Stimulated activated CD8-positive, alpha-beta memory T cell treated with anti-CD3 and anti-CD28 coated beads, Interleukin-15, amount 100 ng/mL, for 1 hour (primary cell): Measurements from ENCODE around the gene TSG101.
A peak's percentile ranks its signal among the peaks of the same experiment; 100 is the strongest.

Experiments used
- DNase-seq: peaks from one replicate; pipeline ENCODE4 v3.0.0-alpha.2; 2020; ENCODE audit warnings: low read depth

The TSG101 gene, protein sequence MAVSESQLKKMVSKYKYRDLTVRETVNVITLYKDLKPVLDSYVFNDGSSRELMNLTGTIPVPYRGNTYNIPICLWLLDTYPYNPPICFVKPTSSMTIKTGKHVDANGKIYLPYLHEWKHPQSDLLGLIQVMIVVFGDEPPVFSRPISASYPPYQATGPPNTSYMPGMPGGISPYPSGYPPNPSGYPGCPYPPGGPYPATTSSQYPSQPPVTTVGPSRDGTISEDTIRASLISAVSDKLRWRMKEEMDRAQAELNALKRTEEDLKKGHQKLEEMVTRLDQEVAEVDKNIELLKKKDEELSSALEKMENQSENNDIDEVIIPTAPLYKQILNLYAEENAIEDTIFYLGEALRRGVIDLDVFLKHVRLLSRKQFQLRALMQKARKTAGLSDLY

DNA sequence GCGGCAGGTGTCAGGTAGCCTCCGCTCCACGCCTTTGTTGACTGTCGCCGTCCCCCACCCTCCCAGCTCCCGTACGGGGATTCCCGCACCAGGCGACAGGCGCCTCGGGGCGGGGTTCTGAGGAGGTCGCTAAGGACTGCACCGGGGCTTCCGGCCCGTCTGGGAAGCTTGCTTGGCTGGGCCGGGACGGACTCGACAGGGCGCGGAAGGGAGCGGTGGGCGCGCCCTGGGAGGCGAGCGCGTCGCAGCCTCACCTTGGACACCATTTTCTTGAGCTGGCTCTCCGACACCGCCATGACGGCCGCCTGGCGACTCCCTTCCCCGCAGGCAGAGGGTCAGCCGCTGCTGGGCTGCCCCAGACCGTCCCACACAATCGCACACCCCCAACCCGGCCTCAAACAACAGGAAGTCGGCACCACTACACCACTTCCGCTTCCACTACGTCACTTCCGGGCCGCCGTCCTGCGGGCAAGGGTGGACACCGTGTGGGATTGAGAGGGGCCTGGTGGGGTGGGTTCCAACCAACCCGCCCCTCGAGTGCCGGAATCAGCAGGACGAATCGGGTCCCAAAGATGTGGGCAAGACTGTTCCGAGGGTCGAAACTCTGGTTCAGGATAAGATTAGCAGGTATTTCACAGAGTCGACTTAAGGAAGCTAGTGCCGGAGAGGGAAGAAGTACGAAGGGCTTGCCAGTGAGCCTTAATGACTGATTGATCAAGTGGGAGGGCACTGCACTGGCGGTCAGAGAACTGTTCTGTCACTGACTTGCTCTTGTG lies at the start of gene TSG101:
Gene TSG101 (minus strand): TSS at position 422 of the 776 bp plus-strand sequence. CDS start 126 bp downstream, at position 296.
- peak; percentile 89 for DNase-seq

DNA sequence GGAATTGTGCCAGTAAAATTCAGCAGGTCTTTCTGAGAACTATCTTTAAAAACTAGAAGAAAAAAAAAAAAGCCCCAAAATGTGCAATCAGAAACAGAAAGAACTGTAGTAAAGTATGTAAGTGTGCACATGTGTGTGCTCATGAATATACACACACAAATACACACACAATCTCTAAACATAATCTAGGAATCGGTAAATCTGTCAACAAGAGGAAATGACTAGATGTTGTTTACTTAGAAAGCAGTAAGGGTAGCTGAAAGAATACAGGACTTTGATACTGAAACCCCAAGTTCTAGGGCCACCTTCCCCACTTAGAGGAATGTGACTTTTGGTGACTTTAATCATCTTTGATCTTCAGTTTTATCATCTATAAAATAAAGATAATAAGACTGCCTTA lies 48.6 kb upstream of the TSG101 start:
- DNase-seq: no peak

DNA sequence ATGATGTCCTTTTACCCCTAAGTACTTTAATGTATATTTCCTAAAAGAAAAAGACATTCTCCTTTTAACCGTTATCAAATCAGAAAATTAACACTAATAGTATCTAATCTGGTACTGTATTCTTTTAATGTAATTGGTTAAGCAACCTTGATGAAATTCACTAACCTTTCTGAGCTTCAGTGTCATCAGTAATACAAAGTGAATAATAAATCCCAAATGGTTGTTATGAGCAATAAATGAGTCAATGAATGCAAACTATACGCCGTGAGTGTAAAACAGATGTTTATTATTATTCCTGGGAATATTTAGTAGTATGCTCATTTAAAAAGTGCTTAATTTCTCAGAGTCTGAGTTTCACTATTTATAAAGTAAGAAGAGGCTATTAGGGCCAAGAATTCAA lies 40.3 kb upstream of the TSG101 start:
- DNase-seq: no peak

DNA sequence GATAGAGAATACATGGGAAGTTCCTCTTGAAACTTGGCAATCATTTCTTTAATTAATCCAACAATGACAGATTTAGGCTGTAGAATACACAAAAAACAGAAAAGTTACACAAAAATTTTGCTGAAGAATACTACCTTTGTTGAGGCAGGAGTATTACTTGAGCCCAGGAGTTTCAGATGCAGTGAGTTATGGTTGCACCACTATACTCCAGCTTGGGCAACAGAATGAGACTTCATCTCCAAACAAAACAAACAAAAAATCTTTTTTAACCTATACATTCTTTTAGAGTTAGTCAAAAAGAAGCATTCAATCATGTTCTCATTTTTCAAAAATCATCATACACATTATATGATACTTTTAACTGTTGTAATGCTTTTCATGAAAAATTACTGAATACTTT lies 39.7 kb upstream of the TSG101 start:
- DNase-seq: no peak

DNA sequence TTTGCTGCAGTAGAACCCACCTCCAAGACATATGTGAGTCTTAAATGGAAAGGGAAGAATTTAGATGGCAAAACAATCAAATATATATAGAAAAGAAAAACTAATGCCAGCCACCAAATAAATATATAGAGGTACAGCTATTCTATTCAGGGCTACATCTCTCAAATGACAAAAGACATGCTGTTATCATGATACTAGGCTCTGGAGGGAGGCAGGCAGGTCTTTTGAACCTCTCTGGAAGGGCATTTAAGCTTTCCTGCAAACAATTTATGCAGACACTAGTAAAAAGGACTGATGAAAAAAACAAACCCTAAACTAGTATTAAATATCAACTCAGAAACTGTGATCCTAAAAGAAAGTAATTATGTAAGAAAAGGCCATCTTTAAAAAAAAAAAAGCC lies 37.4 kb upstream of the TSG101 start:
- DNase-seq: no peak

DNA sequence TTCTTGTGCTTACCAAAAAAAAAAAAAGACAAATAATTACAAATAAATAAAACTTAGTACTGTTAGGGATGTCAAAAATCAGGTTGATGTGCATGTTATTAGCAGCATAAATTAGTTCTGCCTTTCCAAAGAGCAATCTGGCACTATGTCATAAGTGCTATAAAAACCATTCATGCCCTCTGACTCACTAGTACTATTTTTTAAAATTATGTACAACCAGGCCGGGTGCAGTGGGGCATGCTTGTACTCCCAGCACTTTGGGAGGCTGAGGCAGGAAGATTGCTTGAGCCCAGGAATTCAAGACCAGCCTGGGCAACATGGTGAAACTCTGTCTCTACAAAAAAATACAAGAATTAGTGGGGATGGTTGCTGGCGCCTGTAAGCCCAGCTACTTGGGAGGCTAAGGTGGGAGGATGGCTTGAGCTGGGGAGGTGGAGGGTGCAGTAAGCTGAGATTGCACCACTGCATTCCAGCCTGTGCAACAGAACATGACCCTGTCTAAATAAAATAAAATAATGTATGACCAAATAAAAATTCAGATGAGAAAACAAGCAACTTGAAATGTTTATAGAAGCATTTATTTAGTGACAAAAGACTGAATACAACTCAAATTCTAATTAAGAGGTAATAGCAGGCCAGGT lies 36.5 kb upstream of the TSG101 start:
- no peak for DNase-seq

DNA sequence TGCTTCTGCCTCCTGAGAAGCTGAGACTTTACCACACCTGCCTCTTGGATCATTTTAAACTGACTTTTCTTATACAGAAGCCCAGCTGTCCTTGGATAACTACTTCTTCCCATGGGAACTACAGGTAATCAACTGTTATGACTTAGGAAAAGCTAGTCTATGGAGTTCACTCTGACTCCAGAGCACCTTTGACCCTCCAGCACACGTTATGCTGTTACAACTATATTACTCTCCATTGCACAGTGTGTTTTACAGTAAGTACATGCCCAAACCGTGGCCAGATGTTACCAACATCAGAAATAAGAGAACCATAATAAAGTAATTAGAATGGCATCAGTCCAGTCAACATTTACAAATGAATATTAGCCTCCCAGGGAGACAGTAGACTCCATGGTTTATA lies 21.3 kb upstream of the TSG101 start:
- no peak for DNase-seq

DNA sequence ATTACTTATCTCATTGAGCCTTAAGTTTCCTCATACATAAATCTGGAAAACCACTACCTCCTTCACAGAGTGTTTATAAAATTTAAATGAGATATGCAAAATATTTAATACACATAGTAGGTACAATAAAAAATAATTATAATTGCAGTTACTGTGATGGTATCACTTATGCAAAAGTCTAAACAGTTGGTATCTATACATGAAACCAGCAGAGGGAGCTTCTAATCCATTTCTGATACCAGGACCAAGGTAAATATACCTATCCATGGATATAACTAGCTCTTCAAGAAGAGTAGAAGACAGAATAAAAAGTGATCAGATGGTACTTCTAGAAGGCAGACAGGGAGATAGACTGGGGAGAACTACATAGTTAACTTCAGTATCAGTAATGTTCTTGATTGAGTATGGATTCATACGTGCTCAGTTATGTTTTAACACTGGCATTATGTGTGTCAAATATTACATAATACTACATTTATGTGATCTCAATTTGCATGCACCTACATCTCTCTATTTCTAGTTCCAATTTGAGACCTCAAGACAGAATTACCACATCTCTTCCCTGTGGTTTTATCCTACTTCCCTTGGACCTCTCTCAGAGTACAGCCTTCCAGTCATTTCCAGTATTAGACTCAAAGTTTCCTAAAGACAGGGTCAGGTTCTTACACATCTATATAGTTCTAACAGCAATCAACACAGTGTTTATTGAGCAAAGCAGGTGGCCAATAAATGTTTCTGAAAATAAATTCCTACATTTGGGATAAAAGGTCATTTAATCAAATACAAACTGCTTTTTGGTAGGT lies 13.7 kb upstream of the TSG101 start:
- no peak for DNase-seq

DNA sequence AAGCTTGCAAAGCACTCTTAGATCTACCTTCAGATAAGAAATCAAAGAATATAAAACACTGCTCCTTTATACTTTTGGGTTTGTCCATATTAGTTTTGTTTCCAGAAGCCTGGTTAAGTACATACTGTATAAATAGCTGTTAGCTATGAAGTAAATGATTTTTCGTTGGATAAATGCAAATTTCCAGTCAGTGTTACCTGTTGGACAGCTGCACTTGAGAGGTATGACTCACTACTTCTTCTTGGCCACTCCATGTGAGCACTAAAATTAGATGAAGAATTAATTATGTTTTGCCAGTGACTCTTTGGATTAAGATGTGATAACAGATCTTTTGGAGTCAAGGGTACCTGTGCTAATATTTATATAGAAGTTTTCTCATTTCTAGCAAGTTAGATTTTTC lies 9.5 kb upstream of the TSG101 start:
- DNase-seq: no peak

DNA sequence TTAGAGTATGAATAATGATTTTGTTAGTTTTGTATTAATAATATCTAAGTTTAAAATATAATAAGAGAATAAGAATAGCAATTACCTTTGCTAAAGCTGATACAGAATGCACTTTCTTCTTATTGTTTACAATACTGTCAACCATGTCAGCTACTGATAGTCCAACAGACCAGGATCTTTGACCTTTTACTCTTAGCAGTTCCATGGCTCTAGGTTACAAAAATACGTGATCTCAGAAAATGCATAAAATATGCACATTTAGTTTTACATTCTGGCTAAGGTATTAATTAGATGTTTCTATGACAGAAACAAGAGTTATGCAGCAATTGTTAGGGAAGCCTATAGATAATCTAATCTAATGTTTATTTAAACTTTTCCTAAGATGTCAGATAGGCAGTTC lies 7.5 kb upstream of the TSG101 start:
- no peak for DNase-seq

DNA sequence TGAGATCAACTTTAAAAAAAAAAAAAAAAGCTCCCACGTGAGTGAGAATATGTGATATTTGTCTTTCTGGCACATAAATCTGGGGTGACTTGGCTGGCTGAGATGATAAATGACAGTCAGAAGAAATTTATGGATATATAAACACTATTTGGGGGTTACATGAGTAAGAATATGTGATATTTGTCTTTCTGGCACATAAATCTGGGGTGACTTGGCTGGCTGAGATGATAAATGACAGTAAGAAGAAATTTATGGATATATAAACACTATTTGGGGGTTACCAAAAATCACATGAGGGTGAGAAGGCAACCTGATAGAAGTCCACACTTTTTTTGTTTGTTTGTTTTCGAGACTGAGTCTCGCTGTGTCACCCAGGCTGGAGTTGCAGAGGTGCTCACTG lies 6.6 kb upstream of the TSG101 start:
- DNase-seq: no peak

DNA sequence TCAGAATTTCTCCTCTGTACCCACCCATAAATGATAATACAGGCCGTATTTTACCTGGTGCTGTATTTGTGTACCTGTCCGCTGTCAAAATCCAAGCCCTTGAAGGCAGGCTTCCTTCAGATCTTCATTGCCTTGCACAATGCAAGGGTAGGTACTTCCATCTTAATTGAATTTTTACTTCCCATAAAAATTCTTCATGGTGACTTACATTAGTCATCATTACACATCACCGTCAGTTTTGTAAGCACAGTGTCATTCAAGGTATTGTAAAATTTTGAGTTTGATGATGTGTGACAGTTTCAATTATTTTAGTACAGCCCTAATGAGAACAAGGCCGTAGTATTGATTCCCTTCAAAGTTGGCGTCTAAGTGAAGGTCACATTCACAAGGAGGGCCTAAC lies 770 bp upstream of the TSG101 start:
- DNase-seq: no peak

DNA sequence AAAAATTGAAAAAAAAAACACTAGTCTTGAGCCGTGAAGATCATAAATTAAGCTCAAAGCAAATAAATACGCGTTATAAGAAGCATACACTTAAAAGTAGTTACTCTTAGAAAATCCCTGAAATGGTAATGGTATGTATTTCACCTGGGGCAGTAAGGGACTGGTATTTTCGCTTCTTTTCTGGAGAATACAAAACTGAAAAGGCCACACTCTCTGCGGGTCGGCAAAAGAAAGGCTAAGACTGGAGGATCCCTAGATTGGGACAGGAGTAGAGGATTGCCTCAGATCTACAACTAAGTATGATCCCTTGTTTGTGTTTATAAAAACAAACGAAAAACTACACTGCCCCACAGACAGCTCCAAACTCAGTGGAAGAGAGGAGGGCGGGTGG lies 617 bp downstream of the TSG101 start:
- no peak for DNase-seq

DNA sequence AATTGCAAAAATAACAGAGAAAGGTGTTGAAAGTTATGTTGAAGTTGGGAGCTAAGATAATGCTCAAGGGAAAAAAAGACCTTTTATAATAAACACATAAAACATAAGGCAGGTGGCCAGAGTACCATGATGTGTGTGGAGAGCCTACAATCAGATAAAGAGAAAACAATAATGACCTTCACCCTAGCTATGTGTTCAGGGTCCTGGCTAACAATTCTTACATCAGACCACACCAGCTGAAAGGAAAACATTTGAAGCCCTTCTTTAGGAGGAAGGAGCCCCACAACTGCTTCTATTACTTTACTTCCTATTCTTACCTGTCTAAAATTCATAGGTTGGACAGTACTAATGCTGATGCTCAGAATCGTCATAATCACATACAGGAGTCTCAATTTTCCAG lies 2.5 kb downstream of the TSG101 start:
- DNase-seq: no peak

DNA sequence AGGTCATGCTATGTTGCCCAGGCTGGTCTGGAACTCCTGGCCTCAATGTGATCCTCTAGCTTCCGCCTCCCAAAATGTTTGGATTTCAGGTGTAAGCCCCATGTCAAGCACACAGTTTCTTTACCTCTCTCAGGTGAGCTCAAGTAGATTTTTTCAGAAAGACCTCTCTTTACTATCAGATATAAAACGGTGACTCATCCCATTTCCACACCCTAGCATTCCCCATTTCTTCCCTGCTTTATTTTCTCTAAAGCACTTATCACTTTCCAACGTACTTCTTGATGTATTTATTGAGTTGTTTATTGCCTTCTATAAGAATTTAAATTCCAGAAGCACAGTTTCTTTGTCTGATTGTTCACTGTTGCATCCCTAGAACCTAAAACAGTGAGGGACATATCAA lies 3.7 kb downstream of the TSG101 start:
- DNase-seq: no peak

DNA sequence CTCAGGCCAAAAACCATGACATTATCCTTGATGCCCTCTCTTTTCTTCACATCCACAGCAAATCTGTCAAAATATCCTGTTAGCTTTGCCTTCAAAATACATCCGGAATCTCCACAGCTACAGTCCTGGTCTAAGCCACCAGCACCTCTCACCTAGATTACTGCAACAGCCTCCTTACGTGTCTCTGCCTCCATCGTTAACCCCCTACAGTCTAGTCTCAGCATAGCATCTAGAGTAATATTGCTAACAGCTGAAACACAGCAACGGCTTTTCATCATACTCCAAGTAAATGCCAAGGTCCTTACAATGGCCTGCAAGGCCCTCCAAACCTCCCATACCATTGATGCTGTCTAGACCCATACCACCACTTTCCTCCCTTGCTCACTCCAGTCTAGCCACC lies 4.4 kb downstream of the TSG101 start:
- DNase-seq: no peak

DNA sequence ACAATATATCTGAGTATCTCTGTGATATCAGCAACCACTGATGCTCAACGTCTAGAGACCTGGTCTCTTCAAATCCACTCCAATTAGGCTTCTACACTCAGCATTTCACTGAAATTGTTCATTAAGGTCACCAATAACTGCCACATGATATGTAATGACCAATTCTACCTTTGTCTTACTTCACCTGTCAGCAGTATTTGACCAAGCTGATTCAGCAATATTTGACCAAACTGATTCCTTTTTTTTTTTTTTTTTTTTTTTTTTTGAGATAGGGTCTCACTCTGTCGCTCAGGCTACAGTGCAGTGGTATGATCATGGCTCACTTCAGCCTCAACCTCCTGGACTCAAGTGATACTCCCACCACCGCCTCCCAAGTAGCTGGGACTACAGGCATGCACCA lies 5.6 kb downstream of the TSG101 start:
- no peak for DNase-seq

DNA sequence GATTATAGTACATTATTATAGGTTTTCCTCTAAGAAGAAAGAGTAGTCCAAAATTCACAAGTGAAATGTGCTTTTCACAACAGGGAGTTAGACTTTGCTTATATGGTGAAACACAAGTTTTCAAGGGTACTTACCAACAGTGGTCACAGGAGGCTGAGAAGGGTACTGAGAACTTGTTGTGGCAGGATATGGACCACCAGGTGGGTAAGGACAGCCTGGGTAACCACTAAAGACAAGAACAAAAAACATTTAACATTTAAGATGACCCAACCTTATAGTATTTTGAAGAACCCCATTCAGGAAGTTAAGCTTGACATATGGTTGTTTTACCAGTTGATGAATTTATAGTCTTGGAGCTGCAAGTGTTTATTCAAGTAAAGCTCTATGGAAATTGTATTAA lies 24.4 kb downstream of the TSG101 start:
- DNase-seq: no peak

DNA sequence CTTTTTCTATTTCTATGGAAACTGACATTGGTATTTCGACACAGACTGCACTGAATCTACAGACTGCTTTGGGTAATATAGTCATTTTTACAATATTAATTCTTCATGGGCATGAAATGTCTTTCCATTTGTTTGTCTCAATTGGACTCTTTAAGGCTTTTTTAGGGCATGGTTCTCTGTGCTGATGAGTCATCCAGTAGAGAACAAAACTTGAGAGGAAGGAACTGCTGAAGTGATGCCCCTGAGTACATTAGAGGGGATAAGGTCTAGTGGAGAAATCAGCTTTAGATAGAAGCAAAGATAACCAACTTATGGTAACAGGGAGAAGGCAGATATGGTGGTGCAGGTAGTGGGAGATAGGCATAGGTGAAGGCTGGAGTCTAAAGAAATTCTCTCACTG lies 25.1 kb downstream of the TSG101 start:
- no peak for DNase-seq

DNA sequence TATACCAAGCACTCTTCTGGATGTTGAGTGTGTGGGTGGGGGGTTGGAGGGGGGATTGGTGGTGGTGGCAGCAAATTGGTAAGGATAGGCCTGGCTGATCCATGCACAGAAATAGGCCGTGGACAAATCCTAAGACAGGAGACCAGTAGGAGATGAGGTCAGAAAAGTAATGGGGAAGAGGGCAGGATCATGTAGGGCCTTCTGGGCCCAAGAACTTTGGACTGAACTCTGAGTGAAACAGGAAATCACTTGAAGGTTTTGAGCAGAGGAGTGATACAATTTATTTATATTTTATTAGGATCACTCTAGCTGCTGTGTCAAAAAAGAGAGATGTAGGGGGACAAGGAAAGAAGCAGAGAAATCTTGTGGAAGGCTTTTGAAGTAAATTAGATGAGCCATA lies 28.7 kb downstream of the TSG101 start:
- DNase-seq: no peak

DNA sequence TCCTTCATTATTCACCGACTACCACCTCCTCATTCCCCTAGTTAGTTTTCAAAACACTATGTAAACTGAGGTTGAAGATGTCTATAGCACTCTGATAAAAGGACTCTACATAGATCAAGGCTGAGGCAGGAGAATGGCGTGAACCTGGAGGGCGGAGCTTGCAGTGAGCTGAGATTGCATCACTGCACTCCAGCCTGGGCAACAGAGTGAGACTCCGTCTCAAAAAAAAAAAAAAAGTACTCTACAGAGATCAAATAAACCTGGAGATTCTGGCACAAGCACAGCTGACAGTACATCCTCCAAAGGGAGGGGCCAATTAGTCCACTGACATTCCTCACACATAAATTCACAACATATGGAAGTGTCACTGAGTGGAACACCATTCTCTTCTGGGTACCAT lies 31.0 kb downstream of the TSG101 start:
- no peak for DNase-seq

DNA sequence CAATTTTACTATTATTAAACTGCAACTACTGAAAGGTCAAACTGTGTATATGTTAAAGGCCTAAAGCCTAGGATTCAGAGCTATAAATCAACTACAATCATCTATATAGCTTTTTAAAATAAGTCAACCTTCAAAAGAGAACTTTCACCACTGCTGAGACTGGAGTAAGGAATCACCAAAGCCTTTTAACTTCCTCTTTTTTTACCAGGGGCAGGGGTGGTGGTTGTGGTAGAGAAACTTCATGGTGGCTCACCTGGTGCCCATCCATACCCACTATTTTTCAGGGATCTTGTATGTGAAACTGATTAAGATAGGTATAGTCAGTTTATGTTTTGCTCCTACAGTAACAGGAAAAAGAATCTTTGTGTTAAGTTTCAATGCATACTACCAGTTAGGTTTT lies 31.5 kb downstream of the TSG101 start:
- DNase-seq: no peak
